ENCODE measurements around the gene OR10A7. TPM values are rescaled to one million over a fixed set of nuclear protein-coding genes. Genes with fewer than 3 reads are reported as not detected.

Gene OR10A7
- polyA plus RNA-seq, 2 donors, result not detected

GRCh38 chr12:55244309-55244708 lies 23.5 kb downstream of the OR10A7 start, which contains the start of gene OR6C74:
OR6C74 (plus strand) TSS chr12:55244609; CDS start chr12:55247288, 2,679 bp downstream.
- Histone ChIP-seq H3K4me3 (ENCODE audit: low read depth in 1 of 2, low read length in 2 of 2) (no peak within 1 kb of the TSS), H3K27ac (ENCODE audit: low read depth in 2 of 2, low read length in 1 of 2) (no peak within 1 kb of the TSS), H3K4me1 (ENCODE audit: control insufficient read depth in 2 of 2, insufficient read depth in 2 of 2, low read length in 1 of 2) (no peaks in the 10 kb centered on the region), H3K36me3 (ENCODE audit: control insufficient read depth in 2 of 2, insufficient read depth in 2 of 2, low read length in 1 of 2) (no peaks in the 10 kb centered on the region), H3K27me3 (ENCODE audit: control insufficient read depth in 1 of 2, insufficient read depth in 2 of 2, low read length in 2 of 2) (no peaks in the 10 kb centered on the region), H3K9me3 (ENCODE audit: control insufficient read depth in 2 of 2, insufficient read depth in 1 of 2, low read depth in 1 of 2, low read length in 1 of 2) (no peaks in the 10 kb centered on the region)
- WGBS, 2 donors, result 79 to 80% methylated on average over 3 of the region's 3 CpGs

GRCh38 chr12:55246159-55246558 lies 25.3 kb downstream of the OR10A7 start:
- no peaks in the 10 kb centered on the region for H3K4me1 ChIP-seq (ENCODE audit: control insufficient read depth in 2 of 2, insufficient read depth in 2 of 2, low read length in 1 of 2)
- H3K27me3 ChIP-seq (ENCODE audit: control insufficient read depth in 1 of 2, insufficient read depth in 2 of 2, low read length in 2 of 2), result no peaks in the 10 kb centered on the region
- H3K4me3 ChIP-seq (ENCODE audit: low read depth in 1 of 2, low read length in 2 of 2), result no peak overlapping the region
- no peaks in the 10 kb centered on the region for H3K36me3 ChIP-seq (ENCODE audit: control insufficient read depth in 2 of 2, insufficient read depth in 2 of 2, low read length in 1 of 2)
- H3K9me3 ChIP-seq (ENCODE audit: control insufficient read depth in 2 of 2, insufficient read depth in 1 of 2, low read depth in 1 of 2, low read length in 1 of 2), result no peaks in the 10 kb centered on the region
- 57 to 69% methylated on average over 1 of the region's 1 CpG for WGBS, 2 donors
- no peak overlapping the region for H3K27ac ChIP-seq (ENCODE audit: low read depth in 2 of 2, low read length in 1 of 2)

GRCh38 chr12:55250944-55251343 lies 30.1 kb downstream of the OR10A7 start:
- H3K4me1 ChIP-seq (ENCODE audit: control insufficient read depth in 2 of 2, insufficient read depth in 2 of 2, low read length in 1 of 2), result no peaks in the 10 kb centered on the region
- H3K27ac ChIP-seq (ENCODE audit: low read depth in 2 of 2, low read length in 1 of 2), result no peak overlapping the region
- H3K27me3 ChIP-seq (ENCODE audit: control insufficient read depth in 1 of 2, insufficient read depth in 2 of 2, low read length in 2 of 2), result no peaks in the 10 kb centered on the region
- no peak overlapping the region for H3K4me3 ChIP-seq (ENCODE audit: low read depth in 1 of 2, low read length in 2 of 2)
- 41 to 45% methylated on average over 3 of the region's 3 CpGs for WGBS, 2 donors
- H3K36me3 ChIP-seq (ENCODE audit: control insufficient read depth in 2 of 2, insufficient read depth in 2 of 2, low read length in 1 of 2), result no peaks in the 10 kb centered on the region
- no peaks in the 10 kb centered on the region for H3K9me3 ChIP-seq (ENCODE audit: control insufficient read depth in 2 of 2, insufficient read depth in 1 of 2, low read depth in 1 of 2, low read length in 1 of 2)

GRCh38 chr12:55253281-55253680 lies 32.5 kb downstream of the OR10A7 start:
- no peak overlapping the region for H3K27ac ChIP-seq (ENCODE audit: low read depth in 2 of 2, low read length in 1 of 2)
- H3K27me3 ChIP-seq (ENCODE audit: control insufficient read depth in 1 of 2, insufficient read depth in 2 of 2, low read length in 2 of 2), result no peaks in the 10 kb centered on the region
- no peak overlapping the region for H3K4me3 ChIP-seq (ENCODE audit: low read depth in 1 of 2, low read length in 2 of 2)
- H3K4me1 ChIP-seq (ENCODE audit: control insufficient read depth in 2 of 2, insufficient read depth in 2 of 2, low read length in 1 of 2), result no peaks in the 10 kb centered on the region
- no peaks in the 10 kb centered on the region for H3K9me3 ChIP-seq (ENCODE audit: control insufficient read depth in 2 of 2, insufficient read depth in 1 of 2, low read depth in 1 of 2, low read length in 1 of 2)
- H3K36me3 ChIP-seq (ENCODE audit: control insufficient read depth in 2 of 2, insufficient read depth in 2 of 2, low read length in 1 of 2), result no peaks in the 10 kb centered on the region

- H3K27ac ChIP-seq (ENCODE audit: low read depth in 2 of 2, low read length in 1 of 2), result no peak overlapping the region
- no peaks in the 10 kb centered on the region for H3K9me3 ChIP-seq (ENCODE audit: control insufficient read depth in 2 of 2, insufficient read depth in 1 of 2, low read depth in 1 of 2, low read length in 1 of 2)
- H3K36me3 ChIP-seq (ENCODE audit: control insufficient read depth in 2 of 2, insufficient read depth in 2 of 2, low read length in 1 of 2), result no peaks in the 10 kb centered on the region
- no peak overlapping the region for H3K4me3 ChIP-seq (ENCODE audit: low read depth in 1 of 2, low read length in 2 of 2)
- 89 to 92% methylated on average over 4 of the region's 4 CpGs for WGBS, 2 donors
- no peaks in the 10 kb centered on the region for H3K4me1 ChIP-seq (ENCODE audit: control insufficient read depth in 2 of 2, insufficient read depth in 2 of 2, low read length in 1 of 2)
- H3K27me3 ChIP-seq (ENCODE audit: control insufficient read depth in 1 of 2, insufficient read depth in 2 of 2, low read length in 2 of 2), result no peaks in the 10 kb centered on the region
These were observed 36.0 kb downstream of the OR10A7 start for GRCh38 chr12:55256831-55257230.

GRCh38 chr12:55258303-55258702 lies 37.5 kb downstream of the OR10A7 start:
- 63 to 71% methylated on average over 2 of the region's 2 CpGs for WGBS, 2 donors
- H3K27me3 ChIP-seq (ENCODE audit: control insufficient read depth in 1 of 2, insufficient read depth in 2 of 2, low read length in 2 of 2), result no peaks in the 10 kb centered on the region
- no peaks in the 10 kb centered on the region for H3K9me3 ChIP-seq (ENCODE audit: control insufficient read depth in 2 of 2, insufficient read depth in 1 of 2, low read depth in 1 of 2, low read length in 1 of 2)
- H3K27ac ChIP-seq (ENCODE audit: low read depth in 2 of 2, low read length in 1 of 2), result no peak overlapping the region
- H3K4me1 ChIP-seq (ENCODE audit: control insufficient read depth in 2 of 2, insufficient read depth in 2 of 2, low read length in 1 of 2), result no peaks in the 10 kb centered on the region
- H3K36me3 ChIP-seq (ENCODE audit: control insufficient read depth in 2 of 2, insufficient read depth in 2 of 2, low read length in 1 of 2), result no peaks in the 10 kb centered on the region
- H3K4me3 ChIP-seq (ENCODE audit: low read depth in 1 of 2, low read length in 2 of 2), result no peak overlapping the region

Other genes starting within 250 kb of the OR10A7 start
- under 1 TPM; 0.26 to 0.32 TPM for gene TESPA1, start 236.3 kb upstream of the OR10A7 start, polyA plus RNA-seq
- not detected for gene NEUROD4, start 201.1 kb upstream of the OR10A7 start, polyA plus RNA-seq
- not detected for gene OR9K2, start 94.6 kb upstream of the OR10A7 start, polyA plus RNA-seq
- not detected for gene OR6C74, start 23.6 kb downstream of the OR10A7 start, polyA plus RNA-seq
- gene OR6C6, start 75.5 kb downstream of the OR10A7 start, polyA plus RNA-seq, result not detected
- gene OR6C1, start 93.3 kb downstream of the OR10A7 start, polyA plus RNA-seq, result not detected
- not detected for gene OR6C3, start 109.7 kb downstream of the OR10A7 start, polyA plus RNA-seq
- gene OR6C75, start 141.9 kb downstream of the OR10A7 start, polyA plus RNA-seq, result not detected
- gene OR6C65, start 179.5 kb downstream of the OR10A7 start, polyA plus RNA-seq, result not detected
- not detected for gene OR6C76, start 205.2 kb downstream of the OR10A7 start, polyA plus RNA-seq
- gene OR6C2, start 223.1 kb downstream of the OR10A7 start, polyA plus RNA-seq, result under 1 TPM in 1 of 2 donors, not detected in 1; 0.02 TPM
- gene OR6C70, start 249.1 kb downstream of the OR10A7 start, polyA plus RNA-seq, result not detected

Measured in esophagus (tissue), 2 donors.